ENCODE measurements around the gene GFPT1. TPM values are rescaled to one million over a fixed set of nuclear protein-coding genes. Genes with fewer than 3 reads are reported as not detected.

The GFPT1 gene
- total RNA-seq, 1 experiment from 2014 or later, result 20.7 TPM

DNA sequence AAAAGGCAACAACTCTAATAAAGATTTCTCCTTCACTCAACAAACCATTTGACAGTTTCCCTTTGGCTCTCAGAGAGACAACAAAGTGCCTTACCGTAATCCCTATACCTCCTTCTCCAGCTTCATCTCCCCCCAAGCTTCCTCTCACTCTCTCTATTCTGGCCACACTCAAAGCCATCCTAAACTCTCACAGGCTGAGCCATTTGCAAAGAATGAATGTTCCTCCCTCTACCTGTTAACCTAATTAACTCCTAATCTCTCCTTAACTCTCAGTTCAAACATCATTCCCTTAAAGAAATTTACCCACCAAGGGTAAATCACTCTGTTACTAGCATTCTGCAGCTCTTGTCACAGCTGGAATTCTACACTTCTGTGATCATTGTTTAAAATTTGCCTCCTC is 38.2 kb downstream of the GFPT1 start:
- no peak for DNase-seq
- POLR2A ChIA-PET (ENCODE audit: unreplicated experiment), result no interaction called here
- no peak for TF ChIP-seq EZH2phosphoT487 (IDR thresholded peaks at IDR 0.05; ENCODE audit: borderline replicate concordance, low read length)
- TF ChIP-seq, protein P1, sequence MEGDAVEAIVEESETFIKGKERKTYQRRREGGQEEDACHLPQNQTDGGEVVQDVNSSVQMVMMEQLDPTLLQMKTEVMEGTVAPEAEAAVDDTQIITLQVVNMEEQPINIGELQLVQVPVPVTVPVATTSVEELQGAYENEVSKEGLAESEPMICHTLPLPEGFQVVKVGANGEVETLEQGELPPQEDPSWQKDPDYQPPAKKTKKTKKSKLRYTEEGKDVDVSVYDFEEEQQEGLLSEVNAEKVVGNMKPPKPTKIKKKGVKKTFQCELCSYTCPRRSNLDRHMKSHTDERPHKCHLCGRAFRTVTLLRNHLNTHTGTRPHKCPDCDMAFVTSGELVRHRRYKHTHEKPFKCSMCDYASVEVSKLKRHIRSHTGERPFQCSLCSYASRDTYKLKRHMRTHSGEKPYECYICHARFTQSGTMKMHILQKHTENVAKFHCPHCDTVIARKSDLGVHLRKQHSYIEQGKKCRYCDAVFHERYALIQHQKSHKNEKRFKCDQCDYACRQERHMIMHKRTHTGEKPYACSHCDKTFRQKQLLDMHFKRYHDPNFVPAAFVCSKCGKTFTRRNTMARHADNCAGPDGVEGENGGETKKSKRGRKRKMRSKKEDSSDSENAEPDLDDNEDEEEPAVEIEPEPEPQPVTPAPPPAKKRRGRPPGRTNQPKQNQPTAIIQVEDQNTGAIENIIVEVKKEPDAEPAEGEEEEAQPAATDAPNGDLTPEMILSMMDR (conservative IDR thresholded peaks at IDR 0.05; ENCODE audit: low read depth, low read length), result no peak
- no peak for TF ChIP-seq EZH2 (IDR thresholded peaks at IDR 0.05; ENCODE audit: low read length, unreplicated experiment)
- H3K27me3 ChIP-seq (ENCODE audit: low read length), result no peaks in the 10 kb centered on the region
- CTCF ChIA-PET, result no interaction called here
- H3K9me2 ChIP-seq (replicated peaks; ENCODE audit: low read length), result no peaks in the 10 kb centered on the region
- no peaks in the 10 kb centered on the region for H3K4me1 ChIP-seq (ENCODE audit: insufficient read depth, low read length)
- no peaks in the 10 kb centered on the region for H4K20me1 ChIP-seq (ENCODE audit: low read length)
- no peaks in the 10 kb centered on the region for H3F3A ChIP-seq (ENCODE audit: low read length, unreplicated experiment)
- H3K4me3 ChIP-seq (ENCODE audit: low read length), result no peak overlapping the region
- no peaks in the 10 kb centered on the region for H3K9me3 ChIP-seq (ENCODE audit: low read length)
- H3K36me3 ChIP-seq (ENCODE audit: low read depth, low read length), result peaks cover 33% of the 10 kb centered on the region
- no peak for ATAC-seq
- H2AFZ ChIP-seq (ENCODE audit: low read length), result no peak overlapping the region
- no peak overlapping the region for H3K9ac ChIP-seq (ENCODE audit: low read length)
- H3K79me2 ChIP-seq (ENCODE audit: low read length), result no peaks in the 10 kb centered on the region
- no peak overlapping the region for H3K4me2 ChIP-seq (ENCODE audit: low read length)
- BruUV-seq (replicated peaks), result TSS peak; percentile 9
- no peak overlapping the region for H3K27ac ChIP-seq (ENCODE audit: low read length)
- intact Hi-C loops (cut with micrococcal nuclease), result no loop called here

DNA sequence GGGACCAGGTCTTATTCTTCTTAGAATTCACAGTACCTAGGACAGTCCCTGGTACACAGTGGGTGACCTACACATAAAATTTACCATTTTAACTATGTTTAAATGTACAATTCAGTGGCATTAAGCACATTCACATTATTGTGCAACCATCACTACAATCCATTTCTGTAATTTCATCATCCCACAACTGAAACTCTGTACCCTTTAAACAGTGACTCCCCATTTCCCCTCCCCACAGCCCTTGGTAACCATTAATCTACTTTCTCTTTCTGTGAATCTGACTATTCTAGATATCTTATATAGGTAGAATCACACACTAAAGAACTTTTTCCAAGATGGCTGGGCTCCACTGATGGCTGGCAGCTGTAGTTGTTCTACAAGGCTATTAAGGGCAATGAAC is 41.6 kb downstream of the GFPT1 start:
- Histone ChIP-seq H3K4me2 (ENCODE audit: low read length) (no peak overlapping the region), H3K9me3 (ENCODE audit: low read length) (no peaks in the 10 kb centered on the region), H4K20me1 (ENCODE audit: low read length) (no peaks in the 10 kb centered on the region), H3K9ac (ENCODE audit: low read length) (no peak overlapping the region), H3K27me3 (ENCODE audit: low read length) (no peaks in the 10 kb centered on the region), H3K9me2 (replicated peaks; ENCODE audit: low read length) (no peaks in the 10 kb centered on the region), H3K36me3 (ENCODE audit: low read depth, low read length) (peaks cover 57% of the 10 kb centered on the region), H2AFZ (ENCODE audit: low read length) (no peak overlapping the region), H3K4me3 (ENCODE audit: low read length) (no peak overlapping the region), H3K79me2 (ENCODE audit: low read length) (no peaks in the 10 kb centered on the region), H3K4me1 (ENCODE audit: insufficient read depth, low read length) (no peaks in the 10 kb centered on the region), H3K27ac (ENCODE audit: low read length) (no peak overlapping the region), H3F3A (ENCODE audit: low read length, unreplicated experiment) (no peaks in the 10 kb centered on the region)
- no TSS peak for BruUV-seq (replicated peaks)
- TF ChIP-seq, protein P1 (conservative IDR thresholded peaks at IDR 0.05; ENCODE audit: low read depth, low read length), result no peak
- TF ChIP-seq EZH2 (IDR thresholded peaks at IDR 0.05; ENCODE audit: low read length, unreplicated experiment) (no peak), EZH2phosphoT487 (IDR thresholded peaks at IDR 0.05; ENCODE audit: borderline replicate concordance, low read length) (no peak)
- POLR2A ChIA-PET (ENCODE audit: unreplicated experiment), result no interaction called here
- DNase-seq (no peak), ATAC-seq (no peak)
- CTCF ChIA-PET, result no interaction called here
- intact Hi-C loops (cut with micrococcal nuclease), result no loop called here

DNA sequence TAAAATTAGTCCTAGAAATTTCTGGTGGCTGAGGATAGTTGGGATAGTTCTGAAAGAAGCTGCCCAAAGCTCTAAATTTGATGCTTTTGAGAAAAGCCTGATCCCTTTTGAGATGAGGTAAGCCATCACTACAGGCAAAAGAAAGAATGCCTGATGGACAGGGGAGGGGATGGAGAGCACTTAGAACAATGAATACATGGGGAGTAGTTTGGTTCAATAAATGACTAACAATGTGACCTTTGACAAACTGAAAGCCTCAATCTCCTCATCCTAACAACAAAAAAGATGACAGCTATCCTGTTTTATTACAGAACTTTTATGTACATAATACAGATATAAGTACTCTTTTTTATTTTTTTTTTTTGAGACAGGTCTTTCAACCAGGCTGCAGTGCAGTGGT is 42.7 kb downstream of the GFPT1 start:
- peaks cover 53% of the 10 kb centered on the region for H3K36me3 ChIP-seq (ENCODE audit: low read depth, low read length)
- no peaks in the 10 kb centered on the region for H3K27me3 ChIP-seq (ENCODE audit: low read length)
- TF ChIP-seq EZH2phosphoT487 (IDR thresholded peaks at IDR 0.05; ENCODE audit: borderline replicate concordance, low read length) (no peak), EZH2 (IDR thresholded peaks at IDR 0.05; ENCODE audit: low read length, unreplicated experiment) (no peak)
- TF ChIP-seq, protein P1 (conservative IDR thresholded peaks at IDR 0.05; ENCODE audit: low read depth, low read length), result no peak
- POLR2A ChIA-PET (ENCODE audit: unreplicated experiment), result no interaction called here
- no peaks in the 10 kb centered on the region for H3K9me2 ChIP-seq (replicated peaks; ENCODE audit: low read length)
- H3K9me3 ChIP-seq (ENCODE audit: low read length), result no peaks in the 10 kb centered on the region
- H3K9ac ChIP-seq (ENCODE audit: low read length), result no peak overlapping the region
- DNase-seq (no peak), ATAC-seq (no peak)
- no peak overlapping the region for H3K27ac ChIP-seq (ENCODE audit: low read length)
- CTCF ChIA-PET, result no interaction called here
- H3K4me1 ChIP-seq (ENCODE audit: insufficient read depth, low read length), result no peaks in the 10 kb centered on the region
- H3K4me2 ChIP-seq (ENCODE audit: low read length), result no peak overlapping the region
- H3K79me2 ChIP-seq (ENCODE audit: low read length), result no peaks in the 10 kb centered on the region
- no peaks in the 10 kb centered on the region for H3F3A ChIP-seq (ENCODE audit: low read length, unreplicated experiment)
- BruUV-seq (replicated peaks), result no TSS peak
- H4K20me1 ChIP-seq (ENCODE audit: low read length), result no peaks in the 10 kb centered on the region
- intact Hi-C loops (cut with micrococcal nuclease), result no loop called here
- no peak overlapping the region for H3K4me3 ChIP-seq (ENCODE audit: low read length)
- no peak overlapping the region for H2AFZ ChIP-seq (ENCODE audit: low read length)
